HG03520 (cell line): ENCODE results near the gene ICAM2.

ENCODE experiments used
- ATAC-seq: cut with Tn5 transposase; IDR thresholded peaks from one replicate; pipeline ENCODE4 v1.9.1; 2021; ENCODE audit warnings: mild to moderate bottlenecking, moderate library complexity; ENCODE audit not compliant: unreplicated experiment

ICAM2 gene

DNA sequence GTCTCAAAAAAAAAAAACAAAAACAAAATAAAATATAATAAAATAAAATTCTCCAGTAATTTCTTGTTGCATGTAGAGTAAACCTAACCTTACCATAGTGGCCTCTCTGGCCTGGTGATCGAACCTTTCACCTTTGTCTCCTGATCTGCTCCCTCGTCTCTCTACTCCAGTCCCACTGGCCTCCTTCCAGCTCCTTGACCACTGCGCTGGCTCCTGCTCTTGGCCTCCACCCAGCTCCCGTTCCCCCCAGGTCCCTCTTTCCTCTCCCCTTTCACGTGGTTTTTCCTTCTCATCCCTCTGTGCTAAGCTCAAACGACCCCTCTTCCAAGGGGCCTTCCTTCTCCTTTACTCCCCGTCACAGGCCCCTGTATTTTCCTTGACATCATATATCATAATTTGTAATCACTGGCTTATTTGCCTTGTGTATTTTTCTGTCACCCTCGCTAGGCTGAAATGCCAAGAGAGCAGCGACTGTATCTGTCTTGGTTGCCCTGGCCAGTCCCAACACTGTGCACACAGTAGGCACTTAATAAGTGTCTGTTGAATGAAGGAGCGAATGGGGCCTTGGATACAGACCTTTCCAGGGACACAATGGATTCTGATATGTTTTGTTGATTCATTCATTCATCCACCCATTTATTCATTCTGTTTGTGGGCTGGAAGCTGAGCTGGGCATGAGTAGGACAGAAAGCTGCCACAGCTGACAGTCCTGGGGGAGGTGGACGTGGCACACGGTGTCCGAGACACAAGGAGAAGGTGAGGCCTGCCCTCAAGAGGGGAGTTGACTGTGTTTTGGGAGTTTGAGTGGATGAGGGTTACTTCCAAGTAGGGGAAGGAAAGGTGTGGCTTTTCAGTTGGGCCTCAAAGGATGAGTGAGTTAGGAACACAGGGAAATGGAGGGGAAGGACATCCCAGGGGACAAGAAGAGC is 41.9 kb downstream of the ICAM2 start:
- no peak for ATAC-seq

DNA sequence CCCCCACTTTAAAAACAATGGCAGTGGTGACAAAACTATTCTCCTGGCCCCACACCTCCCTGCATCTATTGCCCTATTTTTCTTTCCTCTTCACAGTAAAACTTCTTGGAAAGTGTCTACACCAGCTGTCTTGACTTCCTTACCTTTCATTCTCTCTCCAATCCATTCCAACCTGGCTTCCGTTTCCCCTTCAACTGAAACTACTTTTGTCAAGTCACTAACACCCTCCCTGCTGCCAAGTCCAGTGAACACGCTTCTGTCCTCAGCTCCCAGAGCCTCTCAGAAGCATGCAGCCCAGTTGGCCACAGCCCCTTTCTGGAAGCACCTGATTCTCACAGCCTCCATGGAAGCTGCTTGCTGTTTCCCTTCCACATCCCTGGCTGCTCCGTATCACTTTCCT is 43.7 kb downstream of the ICAM2 start:
- ATAC-seq: no peak

DNA sequence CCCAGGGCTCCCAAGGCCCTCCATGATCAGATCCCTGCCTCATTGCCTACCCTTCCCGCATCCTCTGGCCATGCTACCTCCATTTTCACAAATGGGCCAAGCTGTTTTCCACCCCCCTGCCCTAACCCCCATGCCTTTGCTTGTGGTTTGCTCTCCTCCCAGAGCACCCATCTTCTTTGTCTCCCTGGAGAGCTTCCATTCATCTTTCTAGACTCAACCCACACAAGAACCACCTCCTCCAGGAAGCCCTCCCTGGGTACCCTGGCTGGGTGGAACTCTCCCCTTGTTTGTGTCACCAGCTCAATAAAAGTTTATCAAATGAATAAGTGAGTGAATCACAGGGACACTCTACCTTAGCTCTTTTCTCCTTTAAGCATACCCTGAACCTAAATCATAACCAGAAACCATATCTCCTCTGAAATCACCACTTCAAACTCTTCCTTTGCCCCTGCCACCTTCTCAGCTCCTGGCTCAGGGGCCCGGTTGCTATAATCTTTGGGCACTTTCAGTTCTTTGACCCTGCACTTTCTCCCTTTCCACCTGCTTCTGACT is 44.8 kb downstream of the ICAM2 start:
- ATAC-seq: no peak

DNA sequence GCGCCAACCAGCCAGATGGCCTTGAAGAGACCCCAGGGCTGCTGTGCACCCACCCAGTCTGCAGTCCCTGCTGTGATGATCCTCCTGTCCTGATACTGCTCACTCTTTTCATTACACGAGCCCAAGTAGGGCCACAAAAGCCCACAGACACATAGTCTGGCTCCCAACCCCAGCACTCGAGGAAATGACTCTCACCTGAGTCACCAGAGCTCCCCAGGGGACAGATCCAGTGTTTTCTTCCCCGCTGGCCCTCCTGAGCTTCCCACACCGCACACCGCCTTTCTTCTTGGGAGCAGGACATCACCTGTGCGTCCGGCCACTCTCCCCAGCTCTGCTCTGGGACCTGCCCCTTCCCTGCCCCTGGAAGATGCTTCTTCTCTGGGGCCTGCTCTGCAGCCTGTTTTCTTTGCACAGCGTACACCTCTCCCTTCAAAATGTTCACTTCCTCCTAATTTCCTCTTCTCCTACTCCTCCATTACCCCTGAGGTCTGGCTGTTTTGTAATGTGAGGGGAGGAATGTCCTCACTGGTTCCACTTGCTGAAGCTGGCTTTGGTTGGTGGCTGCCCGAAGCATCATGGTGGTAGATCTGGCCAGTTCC is 45.7 kb downstream of the ICAM2 start:
- no peak for ATAC-seq

DNA sequence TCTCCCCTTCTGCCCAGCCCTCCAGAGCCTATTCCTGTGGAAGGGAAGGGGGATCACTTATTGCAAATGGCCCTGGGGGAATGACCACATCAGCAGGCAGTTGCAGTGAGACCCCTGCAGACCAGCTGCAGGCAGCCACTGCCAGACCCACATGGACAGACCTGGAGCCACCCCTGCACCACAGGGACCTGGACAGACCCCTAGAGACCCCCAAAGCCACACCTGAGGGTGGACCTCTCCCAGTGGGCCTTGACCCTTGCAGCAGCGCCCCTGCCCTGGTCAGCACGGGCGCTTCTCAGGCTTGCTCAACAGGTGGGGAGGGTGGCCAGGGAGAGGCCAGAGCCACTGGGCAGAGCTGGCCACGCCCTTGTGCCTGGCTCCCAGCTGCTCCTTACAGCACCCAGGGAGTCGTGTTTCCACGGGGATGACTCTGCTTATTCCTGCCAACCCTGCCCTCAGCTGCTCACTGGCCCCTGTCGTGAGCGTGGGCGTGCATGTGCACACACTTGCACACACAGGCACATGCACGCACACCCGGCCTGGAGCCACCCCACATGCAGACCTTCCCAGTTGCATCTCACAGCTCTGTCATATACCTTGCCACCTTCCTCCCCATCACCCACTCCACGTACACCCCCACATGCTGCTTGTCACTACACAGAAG is 46.4 kb downstream of the ICAM2 start:
- ATAC-seq: no peak

DNA sequence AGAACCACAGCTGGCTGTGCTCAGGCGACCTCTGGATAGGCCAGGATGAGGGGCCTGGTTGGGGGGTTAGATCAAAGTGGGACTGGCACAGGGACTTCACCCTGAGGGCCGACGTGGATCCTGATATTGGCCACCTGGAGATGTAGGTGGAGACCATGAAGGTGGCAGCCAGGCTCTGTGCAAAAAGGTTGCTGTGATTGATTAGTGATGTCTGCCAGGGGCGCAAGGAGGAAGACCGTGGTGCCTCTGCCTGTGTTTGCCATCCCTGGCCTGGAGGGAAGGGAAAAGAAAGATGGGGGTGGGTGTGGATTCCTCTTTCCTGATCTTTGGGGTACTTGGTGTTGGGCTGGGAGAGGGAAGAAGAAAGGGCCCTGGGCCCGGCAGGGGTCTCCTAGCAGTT is 47.2 kb downstream of the ICAM2 start:
- ATAC-seq: no peak

DNA sequence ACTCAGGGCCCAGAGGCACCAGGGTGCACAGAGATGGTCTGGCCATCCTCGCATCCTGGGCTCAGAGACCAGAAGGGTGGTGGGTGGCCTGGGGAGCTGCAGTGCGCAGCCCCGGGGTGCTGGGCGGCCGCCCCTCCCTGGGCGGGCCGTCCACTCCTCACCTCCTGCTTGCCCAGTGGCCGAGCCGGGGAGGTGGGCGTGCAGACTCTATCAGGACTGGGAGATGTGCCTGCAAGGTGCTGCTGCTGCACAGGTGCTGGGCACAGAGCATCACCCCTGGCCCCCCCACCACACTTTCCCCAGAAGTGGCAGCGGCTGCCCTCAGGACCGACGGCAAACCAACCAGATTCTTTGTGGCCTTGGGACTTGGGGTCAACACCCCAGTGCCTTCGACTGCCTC is 47.6 kb downstream of the ICAM2 start, which contains the start of gene SCN4A:
SCN4A (minus strand) TSS at position 123 of the 400 bp plus-strand sequence; CDS start at position 46, 77 bp downstream.
- no peak for ATAC-seq

DNA sequence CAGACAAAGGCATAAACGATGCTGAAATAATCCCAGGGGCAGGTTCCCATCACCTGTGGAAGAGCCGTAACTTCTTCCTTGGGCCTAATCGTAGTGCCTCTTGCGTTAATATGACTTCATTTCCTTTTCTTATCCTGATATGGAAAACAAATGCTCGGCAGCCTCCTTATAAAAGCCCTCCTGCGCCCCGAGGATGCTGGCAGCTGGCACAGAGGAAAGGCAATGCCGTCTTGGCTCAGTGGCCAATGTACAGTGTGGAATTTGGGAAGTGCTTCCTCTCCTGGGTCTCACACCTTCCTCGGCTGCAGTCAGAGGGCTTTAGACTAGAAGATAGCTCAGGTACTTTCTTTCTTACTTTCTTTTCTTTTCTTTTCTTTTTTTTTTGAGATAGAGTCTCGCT is 51.2 kb downstream of the ICAM2 start:
- ATAC-seq: no peak

DNA sequence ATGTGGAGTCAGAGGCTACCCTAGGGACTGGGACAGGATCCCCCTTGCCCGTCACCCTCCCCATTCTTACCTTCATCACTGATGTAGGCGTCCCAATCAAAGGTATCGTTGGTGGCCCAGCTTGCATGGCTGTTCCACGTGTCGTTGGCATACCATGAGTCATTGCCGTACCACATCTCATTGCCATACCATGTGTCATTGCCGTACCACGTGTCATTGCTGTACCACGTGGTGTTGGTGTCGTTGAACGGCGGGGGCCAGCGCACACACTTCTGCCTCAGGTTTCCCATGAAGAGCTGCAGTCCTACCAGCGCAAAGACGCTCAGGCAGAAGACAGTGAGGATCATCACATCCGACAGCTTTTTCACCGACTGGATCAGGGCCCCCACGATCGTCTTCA is 52.5 kb downstream of the ICAM2 start:
- ATAC-seq: no peak

DNA sequence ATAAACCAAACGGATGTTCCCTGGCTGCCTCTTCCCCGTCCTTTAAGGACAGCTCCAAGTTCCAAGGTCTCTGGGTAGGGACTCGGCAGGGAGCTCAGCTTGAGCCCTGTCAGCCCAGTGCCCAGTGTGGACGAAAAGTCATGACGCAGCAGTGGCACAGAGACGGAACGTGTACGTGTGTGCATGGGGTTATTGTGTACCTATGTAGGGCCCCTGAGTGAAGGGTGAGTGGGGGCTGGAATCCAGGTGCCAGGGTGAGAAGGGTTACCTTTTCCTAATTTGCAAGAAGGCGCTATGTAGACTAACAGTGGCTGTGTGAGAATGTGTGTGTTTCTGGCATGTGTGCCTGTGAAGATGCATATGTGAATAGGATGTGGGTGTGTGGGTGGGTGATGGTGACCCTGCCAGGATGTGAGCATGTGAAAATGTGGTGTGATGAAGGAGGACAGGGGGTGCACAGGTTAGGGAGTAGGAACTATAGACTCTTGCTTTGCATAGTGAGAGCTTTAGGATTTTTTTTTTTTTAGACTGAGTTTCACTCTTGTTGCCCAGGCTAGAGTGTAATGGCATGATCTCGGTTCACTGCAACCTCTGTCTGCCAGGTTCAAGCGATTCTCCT is 53.7 kb downstream of the ICAM2 start:
- no peak for ATAC-seq

DNA sequence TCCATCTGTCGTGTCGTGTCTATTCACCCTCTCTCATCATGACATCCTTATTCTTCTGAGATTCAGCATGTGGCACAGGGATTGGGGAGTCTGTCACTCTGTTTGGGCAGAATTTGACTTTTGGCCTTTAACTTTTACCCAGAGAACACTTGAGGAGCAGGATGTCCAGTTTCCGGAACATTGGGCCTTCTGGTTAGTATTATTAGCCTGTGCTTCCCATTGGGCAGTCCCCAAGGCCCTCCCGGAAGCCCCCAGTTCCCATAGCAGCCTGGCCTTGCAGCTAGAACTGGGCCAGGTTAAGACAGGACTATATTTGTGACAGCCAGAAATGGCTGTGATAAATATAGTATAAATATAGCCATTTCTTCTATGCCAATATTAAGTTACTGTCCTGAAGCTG is 57.3 kb downstream of the ICAM2 start:
- no peak for ATAC-seq

DNA sequence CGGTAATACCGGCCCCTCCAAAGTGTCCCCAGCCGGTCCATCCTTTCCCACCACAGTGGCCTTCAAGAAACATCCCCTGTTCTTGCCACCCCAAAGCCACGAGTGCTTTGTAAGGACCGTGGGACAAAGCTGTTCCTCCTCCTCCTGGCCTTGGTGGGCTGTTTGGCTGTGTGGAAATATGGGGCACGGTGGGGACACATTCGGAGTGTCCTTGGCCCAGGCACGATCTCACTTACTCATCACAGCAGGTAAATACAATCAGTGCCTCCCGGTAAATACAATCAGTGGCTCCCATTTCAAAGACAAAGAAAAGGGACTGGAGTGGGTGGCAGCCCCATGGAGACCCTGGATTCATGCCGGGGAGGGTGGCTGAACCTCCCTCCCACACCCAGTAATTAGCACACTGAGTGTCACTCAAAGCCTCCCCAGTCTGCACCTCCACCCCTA is 58.1 kb downstream of the ICAM2 start:
- ATAC-seq: no peak

DNA sequence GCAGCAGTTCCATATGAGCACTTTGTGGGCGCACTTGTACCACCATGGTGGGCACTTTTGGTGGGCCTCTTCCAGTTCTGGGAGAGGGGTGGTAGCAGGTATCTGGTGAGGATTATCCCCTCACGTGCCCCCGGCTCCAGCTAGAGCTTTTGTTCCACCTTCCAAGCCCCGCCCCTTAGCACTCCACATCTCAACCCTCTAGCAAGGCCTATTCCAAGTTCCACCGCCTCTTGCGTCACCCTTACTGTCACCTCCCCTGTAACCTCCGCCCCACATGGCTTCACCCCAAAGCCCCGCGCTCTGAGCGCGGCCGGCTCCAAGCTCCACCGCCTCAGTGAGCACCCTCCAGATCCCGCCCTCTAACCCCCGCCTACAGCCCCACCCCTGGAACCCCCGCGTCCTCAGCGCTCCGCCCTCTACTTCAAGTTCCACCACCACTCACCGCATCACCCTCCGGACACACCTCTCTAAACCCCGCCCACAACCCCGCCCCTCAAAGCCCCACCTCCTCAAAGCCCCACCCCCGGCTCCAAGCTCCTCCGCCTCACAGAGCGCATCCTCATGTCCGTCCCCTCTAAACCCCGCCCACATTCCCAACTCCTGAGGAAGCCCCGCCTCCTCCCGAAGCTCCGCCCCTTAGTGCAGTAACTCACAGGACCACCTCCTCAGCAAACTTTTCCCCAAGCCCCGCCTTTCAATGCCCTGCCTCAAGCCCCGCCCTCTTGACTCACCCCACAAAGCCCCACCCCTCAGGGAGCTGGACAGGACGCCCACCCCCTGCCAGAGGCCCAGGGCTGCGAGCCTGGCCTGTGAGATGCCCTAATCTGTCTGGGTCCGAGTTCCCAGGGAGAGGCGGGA is 58.8 kb downstream of the ICAM2 start:
- no peak for ATAC-seq

DNA sequence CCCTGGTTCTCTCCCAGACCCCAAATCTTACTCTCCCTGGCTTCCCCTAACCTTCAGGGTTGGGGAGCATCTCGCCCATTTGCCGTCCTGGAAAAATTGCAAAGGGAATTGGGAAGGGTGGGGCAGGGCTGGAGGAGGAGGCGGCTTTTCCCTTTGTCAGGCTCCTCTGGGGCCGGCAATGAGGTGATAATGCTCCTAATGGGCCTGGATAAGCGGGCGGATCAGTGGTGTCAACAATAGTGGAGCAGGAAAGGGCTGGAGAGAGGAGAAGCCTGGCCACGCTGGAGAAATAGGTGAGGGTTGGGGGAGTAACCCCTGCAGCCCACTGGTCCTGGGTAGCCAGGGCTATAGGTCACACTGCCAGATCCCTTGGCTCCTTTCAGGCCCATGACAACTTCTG is 60.0 kb downstream of the ICAM2 start:
- no peak for ATAC-seq

DNA sequence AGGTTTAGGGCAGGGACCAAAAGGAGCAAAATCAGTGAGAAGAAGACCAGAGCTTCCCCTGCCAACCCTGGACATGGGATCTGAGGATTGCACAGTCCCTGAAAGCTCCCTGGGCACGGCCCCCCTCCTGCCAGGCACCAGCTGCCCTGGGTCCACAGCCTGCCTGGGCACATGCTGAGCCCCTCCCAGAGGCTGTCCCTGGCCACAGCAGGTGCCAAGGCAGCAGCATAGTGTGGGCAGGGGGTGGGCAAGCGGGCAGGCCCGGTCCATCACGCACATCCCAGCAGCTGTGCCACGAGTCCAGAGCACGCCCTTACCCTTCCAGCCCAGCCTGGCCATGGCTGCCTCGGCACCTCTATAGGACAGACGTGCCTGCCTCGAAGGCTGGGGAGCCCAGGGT is 60.4 kb downstream of the ICAM2 start:
- no peak for ATAC-seq

DNA sequence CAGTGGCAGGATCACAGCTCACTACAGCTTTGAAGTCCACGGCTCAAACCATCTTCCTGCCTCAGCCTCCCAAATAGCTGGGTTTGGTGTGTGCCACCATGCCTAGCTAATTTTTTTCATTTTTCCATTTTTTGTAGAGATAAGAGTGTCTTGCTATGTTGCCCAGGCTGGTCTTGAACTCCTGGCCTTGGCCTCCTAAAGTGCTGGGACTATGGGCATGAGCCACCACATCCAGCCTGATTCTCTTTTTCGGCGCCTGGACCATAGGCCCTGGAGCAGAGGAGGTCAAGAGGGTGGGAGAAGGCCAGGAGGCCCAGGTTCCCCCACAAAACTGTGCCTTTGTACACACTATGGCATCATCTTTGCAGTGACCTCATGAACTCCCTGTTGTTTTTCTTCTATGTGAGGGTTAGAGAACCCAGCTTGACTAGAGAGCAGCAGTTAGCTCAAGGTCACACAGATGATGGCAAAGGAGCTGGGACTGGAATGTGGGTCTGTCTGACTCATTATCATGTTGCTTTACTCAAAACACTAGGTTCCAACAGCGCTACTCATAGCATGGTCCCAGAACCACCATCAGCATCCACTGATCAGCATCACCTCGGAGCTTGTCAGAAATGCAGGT is 64.0 kb downstream of the ICAM2 start:
- no peak for ATAC-seq

DNA sequence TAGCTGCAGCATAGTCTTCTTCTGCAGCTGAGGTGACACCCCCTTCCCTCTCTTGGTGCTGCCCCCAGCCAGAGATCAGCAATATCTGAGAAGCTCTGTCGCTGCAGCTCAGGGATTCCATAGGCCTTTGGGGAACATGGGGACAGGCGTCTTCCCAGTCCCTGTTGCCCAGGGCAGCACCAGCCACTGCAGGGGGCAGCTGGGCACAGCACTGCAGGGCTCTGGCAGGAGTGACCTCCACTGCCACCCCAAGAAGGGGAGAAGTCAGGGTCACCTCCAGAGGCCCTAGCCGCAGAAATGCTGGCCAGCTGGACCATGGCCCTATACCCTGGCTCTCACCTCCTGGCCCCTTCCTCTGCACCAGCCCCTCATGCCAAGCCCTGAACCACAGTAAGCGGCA is 64.6 kb downstream of the ICAM2 start:
- ATAC-seq: no peak

DNA sequence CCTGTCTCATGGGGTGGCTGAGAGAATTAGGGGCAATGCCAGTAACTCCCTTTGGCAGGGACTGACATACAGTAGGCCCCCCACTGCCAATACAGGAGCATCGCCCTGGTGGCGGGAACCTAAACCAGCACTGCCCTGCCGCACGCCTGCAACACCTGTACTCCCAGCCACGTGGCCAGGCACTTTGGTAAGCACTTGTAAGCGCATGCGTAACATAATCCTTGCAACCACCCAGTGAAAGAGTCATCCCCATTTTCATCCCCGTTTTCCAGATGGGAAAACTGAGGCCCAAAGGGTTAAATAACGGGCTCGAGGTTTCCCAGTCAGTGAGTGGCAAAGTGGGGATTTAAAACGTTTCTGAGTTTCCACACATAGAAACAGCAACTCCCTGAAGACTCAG is 65.2 kb downstream of the ICAM2 start:
- ATAC-seq: no peak

DNA sequence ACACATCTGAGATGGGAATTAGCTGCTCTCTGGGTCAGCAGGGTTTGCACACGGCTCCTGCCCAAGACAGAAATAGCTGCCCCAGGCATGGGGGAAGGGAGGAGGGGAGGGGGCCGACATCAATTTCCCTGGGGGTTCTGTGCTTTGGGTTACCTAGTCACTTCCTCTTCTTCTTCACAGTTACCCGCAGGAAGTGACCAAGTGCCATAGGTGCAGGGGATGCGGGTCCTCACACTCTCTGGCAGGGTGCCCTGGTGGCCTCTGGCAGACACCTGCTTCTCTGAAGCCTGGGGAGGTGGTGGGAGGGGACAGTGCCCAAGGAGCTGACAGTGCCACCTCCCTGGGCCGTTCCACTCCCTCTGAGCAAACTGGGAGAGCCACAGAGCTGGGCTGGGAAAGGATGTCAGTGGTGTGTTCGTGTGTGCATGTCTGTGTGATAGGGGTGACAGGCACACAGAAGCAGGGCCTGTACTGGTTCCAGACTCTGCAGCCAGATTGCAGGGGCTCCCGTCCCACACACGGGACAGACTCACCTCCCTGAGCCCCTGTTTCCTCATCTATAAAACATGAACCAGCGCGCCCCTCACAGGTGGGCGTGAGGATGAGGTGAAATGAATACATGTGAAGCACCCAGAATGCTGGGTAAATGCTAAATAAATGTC is 65.9 kb downstream of the ICAM2 start:
- no peak for ATAC-seq
